HCT116 (cell line): ENCODE data around the gene LAMC3. TPM values are rescaled to one million over a fixed set of nuclear protein-coding genes. Genes with fewer than 3 reads are reported as not detected.

Source experiments
- ATAC-seq: fragments of 200-7000 bp; cut with Tn5 transposase; 2 replicates; pipeline ENCODE4 v1.9.1; 2020; ENCODE audit warnings: mild to moderate bottlenecking, moderate library complexity
- BruUV-seq: library from RNA; stranded (reverse); fragments of 400-500 nt; replicated peaks from 2 replicates; lab custom pipeline; 2021; lab: Mats Ljungman, UMichigan
- CTCF ChIA-PET: fragments of 300-600 bp; sonication (Branson Sonifier 250); formaldehyde crosslinking; loops from one replicate; lab custom pipeline; 2021; ENCODE audit warnings: antibody characterized with exemption; lab: Charles Lee
- POLR2A ChIA-PET: fragments of 300-600, 350-600 bp; sonication (Branson Sonifier 250); formaldehyde crosslinking; loops from one replicate; lab custom pipeline; 2021; ENCODE audit warnings: antibody characterized with exemption; lab: Charles Lee
- RAD21 ChIA-PET, 2 experiments: fragments of 300-600 bp; sonication (Branson Sonifier 250); formaldehyde crosslinking; loops; one replicate each; lab custom pipeline; 2023; ENCODE audit warnings: low total read pairs in 2 of 2; ENCODE audit not compliant: uncharacterized antibody in 2 of 2, unreplicated experiment in 2 of 2, low non-redundant PET in 1 of 2; lab: Charles Lee
- DNase-seq: peaks from one replicate; pipeline ENCODE4 v3.0.0-alpha.2; 2010; ENCODE audit warnings: low read depth, low spot score
- H2AFZ ChIP-seq: fragments of 200-600 bp; shearing (Covaris generic), sonication (generic); 2 replicates; pipeline ENCODE4 v1.6.1; 2017; ENCODE audit warnings: low read depth, mixed run types, mixed read lengths, antibody characterized with exemption, low read length; ENCODE audit not compliant: poor library complexity, severe bottlenecking
- H3K27ac ChIP-seq: 2 replicates; pipeline ENCODE4 v1.5.1; 2012; ENCODE audit warnings: low read depth, low read length
- H3K27me3 ChIP-seq: fragments of 200-600 bp; sonication (generic); 2 replicates; pipeline ENCODE4 v1.6.1; 2016; ENCODE audit warnings: mixed run types, low read length, mixed read lengths; ENCODE audit not compliant: insufficient read depth
- H3K36me3 ChIP-seq, 2 experiments: fragments of 200-500 bp in 1 of 2; fragments of 200-600 bp in 1 of 2; sonication (Bioruptor generic) in 1 of 2; sonication (generic) in 1 of 2; 2 replicates each; pipeline versions ENCODE4 v1.5.1 to v1.6.1; 2014 to 2016; ENCODE audit warnings: low read length in 2 of 2, inconsistent platforms in 1 of 2, mixed read lengths in 1 of 2, mixed run types in 1 of 2; ENCODE audit not compliant: insufficient read depth in 2 of 2, control insufficient read depth in 1 of 2
- H3K4me1 ChIP-seq, 2 experiments: fragments of 200-600 bp in 1 of 2; sonication (generic) in 1 of 2; 2 replicates each; pipeline versions ENCODE4 v1.5.1 to v1.6.1; 2012 to 2017; ENCODE audit warnings: low read length in 2 of 2, inconsistent platforms in 1 of 2, mild to moderate bottlenecking in 1 of 2, mixed read lengths in 1 of 2, mixed run types in 1 of 2, moderate library complexity in 1 of 2; ENCODE audit not compliant: insufficient read depth in 2 of 2, control insufficient read depth in 1 of 2
- H3K4me2 ChIP-seq: fragments of 200-600 bp; sonication (generic); 2 replicates; pipeline ENCODE4 v1.6.1; 2017; ENCODE audit warnings: mixed run types, low read length, mixed read lengths
- H3K4me3 ChIP-seq, 2 experiments: fragments of 200-600 bp in 1 of 2; sonication (generic) in 1 of 2; replicated peaks in 1 of 2; 2 replicates each; pipeline ENCODE4 v1.5.1; 2011 to 2016; ENCODE audit warnings: low read length in 2 of 2, control low read depth in 1 of 2, low read depth in 1 of 2, mild to moderate bottlenecking in 1 of 2, mixed read lengths in 1 of 2, mixed run types in 1 of 2
- H3K79me2 ChIP-seq: fragments of 200-600 bp; sonication (generic); 2 replicates; pipeline ENCODE4 v1.6.1; 2017; ENCODE audit warnings: mild to moderate bottlenecking, mixed run types, low read length, moderate library complexity, mixed read lengths; ENCODE audit not compliant: insufficient read depth
- H3K9ac ChIP-seq: fragments of 200-600 bp; sonication (generic); 2 replicates; pipeline ENCODE4 v1.6.1; 2016; ENCODE audit warnings: low read length, mixed read lengths
- H3K9me2 ChIP-seq: fragments of 200-600 bp; sonication (generic), shearing (Covaris generic); 2 replicates; pipeline ENCODE4 v1.6.1; 2017; ENCODE audit warnings: mixed run types, mild to moderate bottlenecking, moderate library complexity; ENCODE audit not compliant: insufficient read depth
- H3K9me3 ChIP-seq, 2 experiments: fragments of 200-500 bp in 1 of 2; fragments of 200-600 bp in 1 of 2; sonication (Bioruptor generic) in 1 of 2; sonication (generic) in 1 of 2; 2 replicates each; pipeline ENCODE4 v1.6.1; 2014 to 2017; ENCODE audit warnings: low read length in 2 of 2, mixed read lengths in 2 of 2, inconsistent platforms in 1 of 2, low read depth in 1 of 2, mild to moderate bottlenecking in 1 of 2, mixed run types in 1 of 2, moderate library complexity in 1 of 2; ENCODE audit not compliant: control insufficient read depth in 1 of 2, insufficient read depth in 1 of 2
- H4K20me1 ChIP-seq: fragments of 200-600 bp; sonication (generic), shearing (Covaris generic); 2 replicates; pipeline ENCODE4 v1.6.1; 2017; ENCODE audit warnings: mixed run types, mild to moderate bottlenecking, moderate library complexity; ENCODE audit not compliant: insufficient read depth
- ATF3 ChIP-seq: IDR thresholded peaks from 2 replicates; pipeline ENCODE4 v1.6.1; 2012
- CBX3 ChIP-seq: IDR thresholded peaks from 2 replicates; pipeline ENCODE4 v1.6.1; 2012; ENCODE audit warnings: low read depth
- JUND ChIP-seq: IDR thresholded peaks from 2 replicates; pipeline ENCODE4 v1.6.1; 2012
- MAX ChIP-seq: IDR thresholded peaks from 2 replicates; pipeline ENCODE4 v1.6.1; 2012
- POLR2A ChIP-seq: IDR thresholded peaks from 2 replicates; pipeline ENCODE4 v1.7.0; 2011; ENCODE audit warnings: borderline replicate concordance; ENCODE audit not compliant: insufficient read depth, insufficient read length; ENCODE audit errors: extremely low read depth
- RAD21 ChIP-seq: IDR thresholded peaks from 2 replicates; pipeline ENCODE4 v1.6.1; 2012; ENCODE audit warnings: low read depth, mild to moderate bottlenecking
- REST ChIP-seq: IDR thresholded peaks from 2 replicates; pipeline ENCODE4 v1.6.1; 2012; ENCODE audit warnings: low read depth
- SIN3A ChIP-seq: IDR thresholded peaks from 2 replicates; pipeline ENCODE4 v1.6.1; 2012; ENCODE audit warnings: low read depth
- ZBTB33 ChIP-seq: IDR thresholded peaks from 2 replicates; pipeline ENCODE4 v1.6.1; 2011; ENCODE audit warnings: mild to moderate bottlenecking, low read length, moderate library complexity; ENCODE audit not compliant: insufficient replicate concordance; ENCODE audit errors: extremely low read depth
- ZNF274 ChIP-seq: fragments of 200-500 bp; sonication (Bioruptor generic); IDR thresholded peaks from 2 replicates; pipeline ENCODE4 v1.6.1; 2014; ENCODE audit warnings: mild to moderate bottlenecking, low read depth, low read length, inconsistent platforms
- intact Hi-C: fragments of 100-400 bp; cut with micrococcal nuclease; formaldehyde crosslinking; loops from 2 replicates; pipeline ENCODE4 v1.10.0; 2022
- total RNA-seq: library from RNA; stranded (reverse); gene quantifications from one replicate; pipeline ENCODE4 v1.2.1, GENCODE V29; 2021; ENCODE audit not compliant: unreplicated experiment

The LAMC3 gene
- total RNA-seq, 1 experiment from 2014 or later: 7.7 TPM

GRCh38 chr9:130977811-130978221 is 31.2 kb upstream of the LAMC3 start:
- Histone ChIP-seq H3K4me2 (no peak overlapping the region), H3K9ac (no peak overlapping the region), H2AFZ (no peak overlapping the region), H4K20me1 (no peaks in the 10 kb centered on the region), H3K27ac (no peak overlapping the region), H3K4me1 (no peaks in the 10 kb centered on the region), H3K4me3 (no peak overlapping the region), H3K27me3 (no peaks in the 10 kb centered on the region; the same call in 1 of the 2 replicates), H3K36me3 (no peaks in the 10 kb centered on the region), H3K9me3 (no peaks in the 10 kb centered on the region), H3K9me2 (no peaks in the 10 kb centered on the region), H3K79me2 (no peaks in the 10 kb centered on the region)
- RAD21 ChIA-PET: no interaction called here
- intact Hi-C loops: no loop called here
- CTCF ChIA-PET: no interaction called here
- POLR2A ChIA-PET: no interaction called here
- ATAC-seq: no peak
- no TSS peak for BruUV-seq
- DNase-seq: no peak
- TF ChIP-seq CBX3 (no peak), ATF3 (no peak), REST (no peak), SIN3A (no peak), JUND (no peak), MAX (no peak), POLR2A (no peak), ZNF274 (no peak), RAD21 (no peak), ZBTB33 (no peak)
